Measurements from ENCODE around the gene PRELID1.

The PRELID1 gene

GRCh38 chr5:177308740-177309139 lies 5.1 kb downstream of the PRELID1 start:
- DNase-seq (ENCODE audit: low read depth, low spot score) = no peak
- H3K4me3 ChIP-seq (ENCODE audit: low read depth, low read length) = no peak overlapping the region
- no peak for TF ChIP-seq CTCF (IDR thresholded peaks at IDR 0.05; ENCODE audit: low read depth, low read length)
- in situ Hi-C loops (cut with HindIII; ENCODE audit: low sequenced_read_pairs) = no loop called here

- peak; percentile 97 for TF ChIP-seq CTCF (IDR thresholded peaks at IDR 0.05; ENCODE audit: low read depth, low read length)
- H3K4me3 ChIP-seq (ENCODE audit: low read depth, low read length) = no peak overlapping the region
- peak; percentile 67 for DNase-seq (ENCODE audit: low read depth, low spot score)
- in situ Hi-C loops (cut with HindIII; ENCODE audit: low sequenced_read_pairs) = no loop called here
These were observed 6.0 kb downstream of the PRELID1 start for GRCh38 chr5:177309351-177310191.

- DNase-seq (ENCODE audit: low read depth, low spot score) = no peak
- H3K4me3 ChIP-seq (ENCODE audit: low read depth, low read length) = peak overlapping the region; percentile 63
- no peak for TF ChIP-seq CTCF (IDR thresholded peaks at IDR 0.05; ENCODE audit: low read depth, low read length)
- in situ Hi-C loops (cut with HindIII; ENCODE audit: low sequenced_read_pairs) = no loop called here
These were observed 6.7 kb downstream of the PRELID1 start for GRCh38 chr5:177310332-177310731.

DNA sequence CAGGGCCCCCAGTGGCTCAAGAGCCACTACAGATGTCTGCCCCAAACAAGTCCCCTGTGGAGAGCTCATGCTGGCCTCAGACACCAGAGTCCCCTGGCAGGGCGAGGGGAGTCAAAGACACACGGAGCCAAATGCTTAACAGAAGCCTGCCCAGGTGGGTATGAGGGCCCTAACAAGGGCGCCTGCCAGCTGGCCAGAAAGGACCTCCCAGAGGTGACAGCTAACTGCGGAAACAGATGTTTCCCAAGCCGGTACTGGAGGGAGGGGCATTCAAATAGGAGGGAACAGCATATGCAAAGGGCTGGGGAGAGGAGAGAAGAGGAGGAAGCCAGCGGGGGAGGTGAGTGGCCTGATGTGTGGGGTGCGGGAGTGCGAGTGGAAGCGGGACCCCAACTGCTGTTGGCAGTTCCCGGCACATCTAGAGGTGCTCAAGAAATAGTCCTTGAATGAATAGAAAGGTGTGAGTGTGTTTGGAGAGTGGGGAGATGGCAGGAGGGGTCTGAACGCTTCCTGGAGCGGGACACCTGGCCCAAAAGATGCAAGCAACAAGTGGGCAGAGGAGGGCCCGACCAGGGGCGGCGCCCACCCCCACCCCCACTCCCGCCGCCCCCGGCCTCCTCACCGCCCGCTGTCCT lies 7.3 kb downstream of the PRELID1 start:
- peak overlapping the region; percentile 63 for H3K4me3 ChIP-seq (ENCODE audit: low read depth, low read length)
- in situ Hi-C loops (cut with HindIII; ENCODE audit: low sequenced_read_pairs) = no loop called here
- TF ChIP-seq CTCF (IDR thresholded peaks at IDR 0.05; ENCODE audit: low read depth, low read length) = no peak
- DNase-seq (ENCODE audit: low read depth, low spot score) = no peak

DNA sequence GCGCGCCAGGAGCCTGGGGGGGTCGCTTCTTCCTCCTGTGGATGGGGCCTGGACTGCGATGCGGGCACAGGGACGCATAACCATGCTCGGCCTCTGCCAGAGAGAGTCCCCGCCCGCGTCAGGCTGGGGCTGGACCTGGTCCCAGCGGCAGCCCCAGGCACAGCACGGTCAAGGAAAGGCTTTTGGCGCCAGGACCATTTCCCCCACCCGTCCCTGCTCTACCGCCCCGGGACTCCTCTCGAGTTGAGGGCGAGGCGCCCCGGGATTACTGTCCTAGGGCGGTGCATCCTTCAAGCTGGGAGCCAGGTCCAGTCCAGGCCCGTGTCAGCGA lies 7.8 kb downstream of the PRELID1 start:
- no peak for DNase-seq (ENCODE audit: low read depth, low spot score)
- in situ Hi-C loops (cut with HindIII; ENCODE audit: low sequenced_read_pairs) = no loop called here
- TF ChIP-seq CTCF (IDR thresholded peaks at IDR 0.05; ENCODE audit: low read depth, low read length) = no peak
- H3K4me3 ChIP-seq (ENCODE audit: low read depth, low read length) = peak overlapping the region; percentile 63

- no peak for TF ChIP-seq CTCF (IDR thresholded peaks at IDR 0.05; ENCODE audit: low read depth, low read length)
- in situ Hi-C loops (cut with HindIII; ENCODE audit: low sequenced_read_pairs) = no loop called here
- peak within 1 kb of the TSS; percentile 63 for H3K4me3 ChIP-seq (ENCODE audit: low read depth, low read length)
- peak; percentile 96 for DNase-seq (ENCODE audit: low read depth, low spot score)
These were observed 8.4 kb downstream of the PRELID1 start, which contains the start of gene MXD3 for GRCh38 chr5:177311723-177312648. Gene MXD3, minus strand, starts transcription at chr5:177311898. Its CDS starts 68 bp downstream, at chr5:177311830.

Measured in astrocyte of the spinal cord (primary cell).